Tibial artery (tissue), 4 donors: ENCODE results near the gene ATP1A4.
A peak's percentile ranks its signal among the peaks of the same experiment; 100 is the strongest.

ENCODE experiments used
- DNase-seq, 2 donors: peaks; one replicate each; pipeline ENCODE4 v3.0.0-alpha.2; 2019
- H3K27ac ChIP-seq, 2 donors: fragments of 200-600 bp; sonication (generic) in 1 of 2; 1 replicate in 1 of 2; 2 replicates in 1 of 2; pipeline ENCODE4 v1.5.1; 2018 to 2019; ENCODE audit warnings: mild to moderate bottlenecking in 1 of 2
- H3K27me3 ChIP-seq, 2 donors: fragments of 200-600 bp; sonication (generic) in 1 of 2; one replicate each; pipeline versions ENCODE4 v1.5.1 to v1.6.0; 2016 to 2019
- H3K36me3 ChIP-seq, 3 donors: fragments of 200-600 bp; sonication (generic) in 2 of 3; one replicate each; pipeline ENCODE4 v1.5.1; 2016 to 2019; ENCODE audit warnings: mild to moderate bottlenecking in 2 of 3
- H3K4me1 ChIP-seq, 4 donors: fragments of 200-600 bp; sonication (generic) in 2 of 4; 1 replicate in 3 of 4; 2 replicates in 1 of 4; pipeline ENCODE4 v1.5.1; 2016 to 2019
- H3K4me3 ChIP-seq, 2 donors: fragments of 200-600 bp; sonication (generic) in 1 of 2; 1 replicate in 1 of 2; 2 replicates in 1 of 2; pipeline ENCODE4 v1.5.1; 2018 to 2019; ENCODE audit warnings: mild to moderate bottlenecking in 2 of 2
- H3K9me3 ChIP-seq, 3 donors: fragments of 200-600 bp; sonication (generic) in 1 of 3; one replicate each; pipeline ENCODE4 v1.5.1; 2016 to 2019
- intact Hi-C: fragments of 100-400 bp; cut with DNase I; formaldehyde crosslinking; loops from one replicate; pipeline ENCODE4 v1.15.0; 2023; ENCODE audit warnings: low total_unique reads
- TF ChIP-seq, protein P1 (sequence below), 2 experiments: fragments of 200-600 bp in 1 of 2; fragments of 450-650 bp in 1 of 2; IDR thresholded peaks; one replicate each; pipeline ENCODE4 v1.5.1; 2017 to 2019; ENCODE audit warnings: antibody characterized with exemption in 2 of 2, mild to moderate bottlenecking in 1 of 2, moderate library complexity in 1 of 2

Gene ATP1A4

DNA sequence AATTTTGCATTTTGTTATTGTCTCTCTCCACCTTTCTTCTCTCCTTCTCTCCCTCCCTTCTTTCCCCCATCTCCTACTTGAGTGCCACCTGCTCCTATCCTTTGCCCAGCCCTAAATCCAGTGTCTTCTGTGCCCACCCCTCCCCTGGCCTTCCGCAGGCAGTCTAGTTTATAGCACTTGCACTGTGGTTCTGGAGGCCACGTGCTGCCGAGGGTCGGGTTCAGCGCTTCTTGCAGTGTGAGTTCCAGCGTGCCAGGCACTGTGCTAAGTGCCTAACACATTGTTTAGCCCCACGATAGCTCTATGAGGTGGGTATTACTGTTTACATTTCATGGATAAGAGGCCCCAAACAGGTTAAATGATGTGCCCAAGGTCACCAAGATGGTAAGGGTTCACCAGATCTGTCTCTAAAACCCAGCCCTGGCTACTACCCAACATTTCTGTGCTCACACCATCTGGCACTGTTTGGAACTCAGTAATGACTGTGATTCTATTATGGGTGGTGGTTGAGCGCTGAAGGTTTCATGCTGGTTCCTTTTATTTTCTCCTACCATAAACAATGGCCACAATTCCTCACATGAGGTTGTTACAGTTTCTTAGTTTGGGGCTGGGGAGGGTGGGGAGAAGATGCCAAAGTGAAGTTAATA, 14.1 kb upstream of the ATP1A4 start:
- TF ChIP-seq, protein P1, sequence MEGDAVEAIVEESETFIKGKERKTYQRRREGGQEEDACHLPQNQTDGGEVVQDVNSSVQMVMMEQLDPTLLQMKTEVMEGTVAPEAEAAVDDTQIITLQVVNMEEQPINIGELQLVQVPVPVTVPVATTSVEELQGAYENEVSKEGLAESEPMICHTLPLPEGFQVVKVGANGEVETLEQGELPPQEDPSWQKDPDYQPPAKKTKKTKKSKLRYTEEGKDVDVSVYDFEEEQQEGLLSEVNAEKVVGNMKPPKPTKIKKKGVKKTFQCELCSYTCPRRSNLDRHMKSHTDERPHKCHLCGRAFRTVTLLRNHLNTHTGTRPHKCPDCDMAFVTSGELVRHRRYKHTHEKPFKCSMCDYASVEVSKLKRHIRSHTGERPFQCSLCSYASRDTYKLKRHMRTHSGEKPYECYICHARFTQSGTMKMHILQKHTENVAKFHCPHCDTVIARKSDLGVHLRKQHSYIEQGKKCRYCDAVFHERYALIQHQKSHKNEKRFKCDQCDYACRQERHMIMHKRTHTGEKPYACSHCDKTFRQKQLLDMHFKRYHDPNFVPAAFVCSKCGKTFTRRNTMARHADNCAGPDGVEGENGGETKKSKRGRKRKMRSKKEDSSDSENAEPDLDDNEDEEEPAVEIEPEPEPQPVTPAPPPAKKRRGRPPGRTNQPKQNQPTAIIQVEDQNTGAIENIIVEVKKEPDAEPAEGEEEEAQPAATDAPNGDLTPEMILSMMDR (IDR thresholded peaks at IDR 0.05): no peak
- Histone ChIP-seq H3K4me1 (peaks cover 0 to 11% (median 3%) of the 10 kb centered on the region in 4 donors), H3K4me3 (no peak overlapping the region), H3K27ac (peak overlapping the region; percentile 21 to 38), H3K9me3 (no peaks in the 10 kb centered on the region), H3K36me3 (peaks cover 46 to 66% (median 50%) of the 10 kb centered on the region in 3 donors), H3K27me3 (no peaks in the 10 kb centered on the region)
- intact Hi-C loops: no loop called here
- no peak for DNase-seq

DNA sequence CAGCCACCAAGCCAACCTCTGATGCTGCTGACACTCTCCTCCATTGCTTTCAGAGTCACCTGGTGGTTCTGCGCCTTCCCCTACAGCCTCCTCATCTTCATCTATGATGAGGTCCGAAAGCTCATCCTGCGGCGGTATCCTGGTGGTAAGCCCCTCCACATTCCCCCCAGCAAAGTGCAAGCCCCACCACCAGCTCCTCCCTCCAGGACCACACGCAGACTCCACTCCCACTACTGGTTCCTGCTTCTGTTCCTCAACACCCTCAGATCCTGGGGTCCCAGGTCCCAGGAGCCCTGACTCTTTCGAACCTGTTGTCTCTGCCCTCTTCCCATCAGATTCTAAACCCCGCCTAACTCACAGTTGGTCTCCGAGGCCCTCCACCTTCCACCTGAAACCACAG, 11.6 kb upstream of the ATP1A4 start:
- intact Hi-C loops: no loop called here
- no peaks in the 10 kb centered on the region for H3K9me3 ChIP-seq
- H3K27me3 ChIP-seq: no peaks in the 10 kb centered on the region
- no peaks in the 10 kb centered on the region for H3K4me1 ChIP-seq
- TF ChIP-seq, protein P1 (IDR thresholded peaks at IDR 0.05): no peak
- no peak for DNase-seq
- no peak overlapping the region for H3K27ac ChIP-seq
- peaks cover 40 to 56% (median 49%) of the 10 kb centered on the region in 3 donors for H3K36me3 ChIP-seq
- no peak overlapping the region for H3K4me3 ChIP-seq

GRCh38 chr1:160143695-160144094, 7.7 kb upstream of the ATP1A4 start:
- DNase-seq: no peak
- H3K9me3 ChIP-seq: no peaks in the 10 kb centered on the region
- intact Hi-C loops: no loop called here
- TF ChIP-seq, protein P1 (IDR thresholded peaks at IDR 0.05): no peak
- H3K27ac ChIP-seq: no peak overlapping the region
- H3K4me3 ChIP-seq: no peak overlapping the region
- peaks cover 15 to 24% (median 21%) of the 10 kb centered on the region in 3 donors for H3K36me3 ChIP-seq
- peaks cover 0 to 18% (median under 1%) of the 10 kb centered on the region in 4 donors for H3K4me1 ChIP-seq
- H3K27me3 ChIP-seq: no peaks in the 10 kb centered on the region

DNA sequence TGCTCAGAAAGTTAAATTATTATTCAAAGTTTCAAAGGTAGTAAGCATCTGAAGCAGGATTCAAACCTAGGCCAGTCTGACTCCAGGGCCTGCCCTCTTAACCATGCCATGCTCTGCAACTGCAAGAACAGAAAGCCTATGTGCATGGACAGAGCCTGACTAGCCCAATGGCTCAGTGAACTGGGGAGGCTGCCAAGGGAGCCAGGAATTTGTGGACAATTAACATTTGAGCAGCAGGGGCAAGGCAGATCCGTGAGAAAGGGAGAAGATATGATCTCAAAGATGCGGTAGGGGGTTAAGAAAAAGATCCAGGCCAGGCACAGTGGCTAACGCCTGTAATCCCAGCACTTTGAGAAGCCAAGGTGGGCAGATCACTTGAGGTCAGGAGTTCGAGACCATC, 6.5 kb upstream of the ATP1A4 start:
- DNase-seq: no peak
- Histone ChIP-seq H3K4me3 (no peak overlapping the region), H3K36me3 (peaks cover 5 to 12% (median 12%) of the 10 kb centered on the region in 3 donors), H3K27me3 (no peaks in the 10 kb centered on the region), H3K27ac (no peak overlapping the region), H3K4me1 (peaks cover 0 to 30% (median 4%) of the 10 kb centered on the region in 4 donors), H3K9me3 (no peaks in the 10 kb centered on the region)
- TF ChIP-seq, protein P1 (IDR thresholded peaks at IDR 0.05): no peak
- intact Hi-C loops: no loop called here

GRCh38 chr1:160146107-160146506, 5.3 kb upstream of the ATP1A4 start:
- DNase-seq: no peak
- Histone ChIP-seq H3K9me3 (no peaks in the 10 kb centered on the region), H3K4me3 (no peak overlapping the region), H3K4me1 (peaks cover 0 to 40% (median 6%) of the 10 kb centered on the region in 4 donors), H3K27ac (no peak overlapping the region), H3K36me3 (peaks cover 0 to under 1% (median 0%) of the 10 kb centered on the region in 3 donors), H3K27me3 (no peaks in the 10 kb centered on the region)
- intact Hi-C loops: no loop called here
- TF ChIP-seq, protein P1 (IDR thresholded peaks at IDR 0.05): no peak
